Coronary artery (tissue), 2 donors: ENCODE data around the gene PLEKHS1.

Experiments
- DNase-seq: peaks from one replicate; pipeline ENCODE4 v3.0.0-alpha.2; 2017; ENCODE audit warnings: low spot score
- H3K27ac ChIP-seq, 2 donors: fragments of 200-600 bp; sonication (generic); one replicate each; pipeline ENCODE4 v1.5.1; 2016 to 2019
- H3K4me3 ChIP-seq: fragments of 200-600 bp; sonication (generic); 2 replicates; pipeline ENCODE4 v1.5.1; 2016; ENCODE audit warnings: mild to moderate bottlenecking, moderate library complexity
- TF ChIP-seq, protein P1 (sequence below): fragments of 200-600 bp; sonication (generic); IDR thresholded peaks from one replicate; pipeline ENCODE4 v1.5.1; 2019; ENCODE audit warnings: antibody characterized with exemption

Gene PLEKHS1

GRCh38 chr10:113740850-113741249 lies 10.6 kb upstream of the PLEKHS1 start:
- H3K27ac ChIP-seq: no peak overlapping the region
- no peak overlapping the region for H3K4me3 ChIP-seq
- TF ChIP-seq, protein P1, sequence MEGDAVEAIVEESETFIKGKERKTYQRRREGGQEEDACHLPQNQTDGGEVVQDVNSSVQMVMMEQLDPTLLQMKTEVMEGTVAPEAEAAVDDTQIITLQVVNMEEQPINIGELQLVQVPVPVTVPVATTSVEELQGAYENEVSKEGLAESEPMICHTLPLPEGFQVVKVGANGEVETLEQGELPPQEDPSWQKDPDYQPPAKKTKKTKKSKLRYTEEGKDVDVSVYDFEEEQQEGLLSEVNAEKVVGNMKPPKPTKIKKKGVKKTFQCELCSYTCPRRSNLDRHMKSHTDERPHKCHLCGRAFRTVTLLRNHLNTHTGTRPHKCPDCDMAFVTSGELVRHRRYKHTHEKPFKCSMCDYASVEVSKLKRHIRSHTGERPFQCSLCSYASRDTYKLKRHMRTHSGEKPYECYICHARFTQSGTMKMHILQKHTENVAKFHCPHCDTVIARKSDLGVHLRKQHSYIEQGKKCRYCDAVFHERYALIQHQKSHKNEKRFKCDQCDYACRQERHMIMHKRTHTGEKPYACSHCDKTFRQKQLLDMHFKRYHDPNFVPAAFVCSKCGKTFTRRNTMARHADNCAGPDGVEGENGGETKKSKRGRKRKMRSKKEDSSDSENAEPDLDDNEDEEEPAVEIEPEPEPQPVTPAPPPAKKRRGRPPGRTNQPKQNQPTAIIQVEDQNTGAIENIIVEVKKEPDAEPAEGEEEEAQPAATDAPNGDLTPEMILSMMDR: no peak
- no peak for DNase-seq

DNA sequence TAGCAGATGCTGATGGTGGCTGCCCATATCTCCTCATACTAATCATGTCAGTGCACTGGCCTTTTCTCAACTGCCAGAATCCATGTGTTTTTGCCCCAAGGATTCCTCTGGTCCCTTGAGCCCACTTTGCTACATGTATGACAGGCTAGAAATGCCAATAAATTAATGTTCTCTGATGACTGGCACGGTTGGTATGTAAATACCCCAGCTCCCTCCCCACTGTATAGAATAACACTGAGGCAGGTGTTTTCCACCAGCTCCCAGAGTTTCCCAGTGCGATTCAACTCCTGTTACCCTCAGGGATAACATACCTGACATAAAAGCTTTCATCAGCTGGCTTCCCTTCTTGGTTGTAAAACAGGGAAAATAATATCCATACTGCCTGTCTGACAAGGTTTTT lies 9.0 kb upstream of the PLEKHS1 start:
- no peak overlapping the region for H3K4me3 ChIP-seq
- TF ChIP-seq, protein P1: no peak
- H3K27ac ChIP-seq: no peak overlapping the region
- DNase-seq: no peak

GRCh38 chr10:113743594-113743993 lies 7.9 kb upstream of the PLEKHS1 start:
- TF ChIP-seq, protein P1: no peak
- DNase-seq: no peak
- no peak overlapping the region for H3K27ac ChIP-seq

DNA sequence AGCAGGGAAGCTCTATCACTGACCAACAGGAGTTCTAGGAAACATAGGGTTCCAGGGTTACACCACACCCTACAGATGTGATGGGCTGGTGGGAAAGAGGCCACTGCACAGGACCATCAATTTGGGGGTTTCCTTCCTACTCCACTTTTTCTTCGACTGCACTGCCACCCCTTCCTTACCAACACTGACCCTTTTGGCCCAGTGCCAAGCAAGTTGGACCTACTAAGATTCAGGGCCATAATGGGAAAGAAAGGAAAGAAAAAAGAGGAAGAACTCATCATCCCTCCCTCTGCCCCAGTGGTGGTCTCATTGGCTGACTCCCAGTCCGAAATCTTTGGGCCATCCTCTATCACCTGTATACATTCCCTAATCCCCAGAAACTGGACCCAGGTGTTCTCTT lies 6.1 kb upstream of the PLEKHS1 start:
- no peak overlapping the region for H3K27ac ChIP-seq
- H3K4me3 ChIP-seq: no peak overlapping the region
- TF ChIP-seq, protein P1: no peak
- no peak for DNase-seq

More at GRCh38 chr10:113743594-113743993, 7.9 kb upstream of the PLEKHS1 start:
- no peak overlapping the region for H3K4me3 ChIP-seq

GRCh38 chr10:113746217-113746957 lies 5.1 kb upstream of the PLEKHS1 start:
- no peak overlapping the region for H3K27ac ChIP-seq
- H3K4me3 ChIP-seq: no peak overlapping the region
- TF ChIP-seq, protein P1: no peak
- DNase-seq: no peak

DNA sequence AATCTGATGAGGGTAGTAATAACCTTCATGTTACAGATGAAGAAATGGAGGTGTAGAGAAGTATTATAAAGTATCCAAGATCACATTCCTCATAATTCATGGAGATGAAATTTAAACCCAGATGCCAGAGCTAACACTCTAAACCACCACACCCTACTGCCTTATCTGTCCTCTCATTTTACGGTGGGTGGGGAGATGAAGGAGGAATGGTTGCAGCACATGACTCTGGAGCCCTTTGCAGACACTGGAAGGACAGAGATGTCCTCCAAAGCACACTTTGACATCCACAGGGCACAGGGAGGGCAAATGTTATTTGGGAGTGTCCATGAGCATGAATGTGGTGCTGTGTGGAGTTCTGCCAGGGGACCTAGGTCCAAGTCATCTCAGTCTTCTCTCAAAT lies 1.1 kb downstream of the PLEKHS1 start:
- DNase-seq: no peak
- TF ChIP-seq, protein P1: no peak
- H3K4me3 ChIP-seq: no peak overlapping the region
- no peak overlapping the region for H3K27ac ChIP-seq

- no peak for DNase-seq
- Histone ChIP-seq H3K27ac (no peak overlapping the region), H3K4me3 (no peak overlapping the region)
- TF ChIP-seq, protein P1: no peak
These were observed 1.7 kb downstream of the PLEKHS1 start for GRCh38 chr10:113753020-113753692.
